HG03558 (cell line): ENCODE results near the gene KHK.

ENCODE experiments used
- ATAC-seq: cut with Tn5 transposase; IDR thresholded peaks from one replicate; pipeline ENCODE4 v1.9.1; 2021; ENCODE audit warnings: moderate number of reproducible peaks; ENCODE audit not compliant: unreplicated experiment; ENCODE audit errors: extremely low read depth

KHK gene

GRCh38 chr2:27143285-27143684 is 56.7 kb downstream of the KHK start:
- no peak for ATAC-seq

GRCh38 chr2:27145682-27146081 is 59.1 kb downstream of the KHK start:
- no peak for ATAC-seq

- no peak for ATAC-seq
Observed at GRCh38 chr2:27147935-27148334, 61.4 kb downstream of the KHK start.

GRCh38 chr2:27148801-27149439 is 62.3 kb downstream of the KHK start, which contains the start of gene TCF23:
TSS of gene TCF23 (plus strand) at chr2:27149004. CDS start at chr2:27149134, 130 bp downstream.
- ATAC-seq = no peak

GRCh38 chr2:27149570-27150405 is 63.2 kb downstream of the KHK start:
- no peak for ATAC-seq
